A673 (cell line): Measurements from ENCODE around the gene IFNGR2. TPM values are rescaled to one million over a fixed set of nuclear protein-coding genes. Genes with fewer than 3 reads are reported as not detected.

Source experiments
- BruUV-seq: library from RNA; stranded (reverse); fragments of 400-500 nt; replicated peaks from 2 replicates; lab custom pipeline; 2021; lab: Mats Ljungman, UMichigan
- CTCF ChIA-PET: fragments of 300-600 bp; sonication (Branson Sonifier 250); formaldehyde crosslinking; loops from one replicate; lab custom pipeline; 2022; ENCODE audit warnings: antibody characterized with exemption; lab: Charles Lee
- POLR2A ChIA-PET: fragments of 300-600 bp; sonication (Branson Sonifier 250); formaldehyde crosslinking; loops from one replicate; lab custom pipeline; 2022; ENCODE audit warnings: antibody characterized with exemption; ENCODE audit not compliant: low non-redundant PET; lab: Charles Lee
- DNase-seq: peaks from one replicate; pipeline ENCODE4 v3.0.0-alpha.2; 2015; ENCODE audit warnings: low spot score
- H3K27ac ChIP-seq: fragments of 200-600 bp; sonication (generic); 2 replicates; pipeline ENCODE4 v1.5.1; 2016; ENCODE audit warnings: mixed run types, low read depth, mild to moderate bottlenecking, mixed read lengths, antibody characterized with exemption, low read length; ENCODE audit not compliant: poor library complexity, severe bottlenecking
- H3K27me3 ChIP-seq: fragments of 200-600 bp; sonication (generic); replicated peaks from 2 replicates; pipeline ENCODE4 v1.6.1; 2017; ENCODE audit warnings: mixed run types, low read depth, mild to moderate bottlenecking, mixed read lengths, antibody characterized with exemption, low read length; ENCODE audit not compliant: insufficient read depth, poor library complexity
- H3K36me3 ChIP-seq: fragments of 200-600 bp; sonication (generic); 2 replicates; pipeline ENCODE4 v1.6.1; 2016; ENCODE audit warnings: mixed run types, mild to moderate bottlenecking, mixed read lengths, antibody characterized with exemption, low read length; ENCODE audit not compliant: insufficient read depth, poor library complexity, severe bottlenecking
- H3K4me1 ChIP-seq: fragments of 200-600 bp; sonication (generic); 2 replicates; pipeline ENCODE4 v1.6.1; 2017; ENCODE audit warnings: mixed run types, mild to moderate bottlenecking, mixed read lengths, antibody characterized with exemption, low read length; ENCODE audit not compliant: insufficient read depth, poor library complexity, severe bottlenecking
- H3K4me3 ChIP-seq: fragments of 200-600 bp; sonication (generic); 2 replicates; pipeline ENCODE4 v1.5.1; 2016; ENCODE audit warnings: low read depth, mixed run types, mild to moderate bottlenecking, mixed read lengths, low read length; ENCODE audit not compliant: poor library complexity, severe bottlenecking
- H3K9me3 ChIP-seq: fragments of 200-600 bp; sonication (generic); 2 replicates; pipeline ENCODE4 v1.6.1; 2016; ENCODE audit warnings: mixed run types, low read depth, mild to moderate bottlenecking, mixed read lengths, antibody characterized with exemption, low read length; ENCODE audit not compliant: poor library complexity, severe bottlenecking
- CTCF ChIP-seq: fragments of 300-800, 200-600 bp; sonication (generic); conservative IDR thresholded peaks from 2 replicates; pipeline ENCODE4 v1.5.1; 2017; ENCODE audit warnings: low read depth, mild to moderate bottlenecking, antibody characterized with exemption, low read length, moderate library complexity, mixed read lengths
- EZH2 ChIP-seq: fragments of 200-600 bp; sonication (generic); IDR thresholded peaks from 2 replicates; pipeline ENCODE4 v1.6.1; 2017; ENCODE audit warnings: borderline replicate concordance, low read depth, mild to moderate bottlenecking, mixed read lengths, antibody characterized with exemption, low read length; ENCODE audit not compliant: poor library complexity, severe bottlenecking
- intact Hi-C: fragments of 100-400 bp; cut with micrococcal nuclease; formaldehyde crosslinking; loops from one replicate; pipeline ENCODE4 v1.10.0; 2022; ENCODE audit not compliant: unreplicated experiment
- total RNA-seq: library from RNA; stranded (reverse); gene quantifications from 2 replicates; pipeline ENCODE4 v1.2.3, GENCODE V29; 2021

The IFNGR2 gene
- total RNA-seq, 1 experiment from 2014 or later, result 48.9 TPM

GRCh38 chr21:33402001-33402979, 923 bp upstream of the IFNGR2 start:
- Histone ChIP-seq H3K9me3 (no peaks in the 10 kb centered on the region), H3K36me3 (no peaks in the 10 kb centered on the region), H3K27ac (peak overlapping the region; percentile 92), H3K4me1 (peaks cover 18% of the 10 kb centered on the region), H3K4me3 (peak overlapping the region; percentile 89), H3K27me3 (no peaks in the 10 kb centered on the region)
- TF ChIP-seq CTCF, result no peak
- no peak for TF ChIP-seq EZH2
- CTCF ChIA-PET, result no interaction called here
- intact Hi-C loops, result loop anchor here (2.0 kb wide), 1 partner anchor 21 kb away; no protein-coding TSS in a partner anchor
- POLR2A ChIA-PET, result interaction anchor here (0.6 kb wide), 1 partner anchor 58 kb away, joined by 3 read pairs; no protein-coding TSS in a partner anchor
- DNase-seq, result peak; percentile 61
- no TSS peak for BruUV-seq

- no TSS peak for BruUV-seq
- Histone ChIP-seq H3K27me3 (no peaks in the 10 kb centered on the region), H3K36me3 (no peaks in the 10 kb centered on the region), H3K9me3 (no peaks in the 10 kb centered on the region), H3K4me3 (peak overlapping the region; percentile 89), H3K27ac (peak overlapping the region; percentile 92), H3K4me1 (peaks cover 18% of the 10 kb centered on the region)
- ChIA-PET POLR2A (no interaction called here), CTCF (no interaction called here)
- TF ChIP-seq CTCF (no peak), EZH2 (no peak)
- peak; percentile 42 for DNase-seq
- intact Hi-C loops, result loop anchor here (2.0 kb wide), 1 partner anchor 23 kb away; no protein-coding TSS in a partner anchor
These were observed 773 bp downstream of the IFNGR2 start for GRCh38 chr21:33403786-33404585.

GRCh38 chr21:33406493-33406892, 3.3 kb downstream of the IFNGR2 start:
- TF ChIP-seq CTCF (no peak), EZH2 (no peak)
- Histone ChIP-seq H3K4me3 (no peak overlapping the region), H3K36me3 (no peaks in the 10 kb centered on the region), H3K27me3 (no peaks in the 10 kb centered on the region), H3K9me3 (no peaks in the 10 kb centered on the region), H3K4me1 (peaks cover 18% of the 10 kb centered on the region), H3K27ac (no peak overlapping the region)
- intact Hi-C loops, result no loop called here
- no TSS peak for BruUV-seq
- DNase-seq, result no peak
- CTCF ChIA-PET, result no interaction called here
- POLR2A ChIA-PET, result no interaction called here
